GM21717 (cell line): ENCODE results near the gene GYG1.

Experiments
- ATAC-seq: cut with Tn5 transposase; IDR thresholded peaks from one replicate; pipeline ENCODE4 v1.9.1; 2021; ENCODE audit warnings: mild to moderate bottlenecking, moderate library complexity; ENCODE audit not compliant: unreplicated experiment

Gene GYG1

DNA sequence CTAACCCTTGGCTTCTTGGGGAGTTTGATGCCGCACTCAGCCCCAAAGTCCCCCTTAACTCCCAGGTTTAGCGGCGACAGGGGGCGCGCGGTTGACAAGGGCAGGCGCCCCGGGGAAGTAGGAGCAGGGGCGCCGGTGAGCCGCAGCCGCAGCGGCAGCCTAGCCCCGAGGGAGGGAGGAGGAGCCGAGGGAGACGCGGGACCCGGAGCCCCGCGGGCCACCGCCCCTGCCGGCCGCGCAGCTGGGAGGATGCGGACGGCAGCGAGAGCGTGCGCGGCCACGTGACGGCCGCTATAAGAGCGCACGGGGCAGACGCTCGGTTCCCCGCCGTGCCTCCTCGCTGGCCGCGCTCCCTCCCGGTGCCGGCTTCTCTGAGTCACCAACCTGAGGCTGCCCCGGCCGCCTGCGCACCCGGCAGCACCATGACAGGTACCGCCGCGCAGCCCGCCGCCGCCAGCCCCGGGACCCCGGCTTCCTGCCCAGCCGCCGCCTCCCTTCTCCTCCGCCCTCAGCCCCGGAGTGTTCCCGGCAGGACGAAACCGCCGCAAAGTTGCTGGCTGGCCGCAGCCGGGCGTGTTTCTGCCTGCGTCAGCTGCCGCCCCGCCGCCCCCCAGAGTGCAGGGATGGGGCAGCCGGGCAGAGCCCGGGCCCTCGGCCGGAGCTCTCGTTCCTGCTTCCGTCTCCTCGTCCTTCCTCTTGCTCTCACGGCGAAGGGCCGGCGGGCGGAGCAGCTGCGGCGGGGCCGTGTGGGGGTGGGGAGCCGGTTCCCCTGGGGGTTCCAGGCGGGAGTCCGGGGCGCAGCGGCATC, at the start of gene GYG1:
TSS of gene GYG1 (plus strand) at position 322 of the 808 bp plus-strand sequence. CDS start at position 423, 101 bp downstream.
- peak; percentile 88 for ATAC-seq

DNA sequence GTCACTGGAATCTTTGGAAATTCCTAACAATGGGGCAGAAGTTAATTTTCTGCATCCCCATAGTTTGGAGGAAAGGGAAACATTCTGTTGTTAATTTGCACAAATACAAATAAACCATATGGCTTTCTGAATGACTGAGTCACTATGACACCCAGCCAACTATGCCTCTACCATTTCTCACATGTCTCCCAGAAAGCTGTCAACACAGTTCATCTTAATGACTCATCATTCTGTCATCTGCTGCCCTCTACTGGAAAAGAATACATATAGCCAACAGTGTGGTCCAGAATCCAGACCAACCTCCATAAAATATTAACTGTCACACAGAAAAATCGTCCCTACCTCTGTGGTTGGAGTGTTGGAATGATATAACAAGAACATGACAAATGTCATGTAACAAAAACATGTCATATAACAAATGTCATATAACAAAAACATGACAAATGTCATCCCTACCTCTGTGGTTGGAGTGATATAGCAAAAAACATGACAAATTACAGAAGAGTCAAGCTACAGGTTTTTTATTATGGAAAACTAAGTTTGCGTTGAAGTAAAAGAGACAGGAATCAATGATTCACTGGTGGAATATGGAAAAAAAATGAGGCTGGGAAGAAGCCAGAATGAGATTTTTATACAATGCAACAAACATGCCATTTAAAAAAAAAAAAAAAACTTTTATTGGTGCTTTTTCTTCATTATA, 47.7 kb upstream of the GYG1 start:
- peak; percentile 99 for ATAC-seq

DNA sequence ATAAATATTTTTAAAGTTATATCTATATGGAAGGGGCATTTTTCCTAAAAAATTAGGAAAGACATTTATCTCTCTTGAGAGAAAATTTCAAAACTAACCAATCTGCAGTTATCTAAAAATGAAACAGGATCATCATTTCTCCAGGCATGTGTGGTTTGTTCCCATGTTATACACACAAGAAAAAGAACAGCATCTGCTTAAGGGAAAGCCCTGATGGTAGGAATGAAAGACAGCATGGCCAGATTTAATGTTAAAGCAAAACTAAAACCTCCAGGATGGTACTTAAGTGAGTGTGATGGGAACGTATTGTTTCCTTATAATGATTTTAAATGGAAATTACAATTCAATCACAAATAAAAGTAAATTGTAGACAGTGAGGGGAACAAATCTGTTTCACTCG, 46.2 kb upstream of the GYG1 start:
- no peak for ATAC-seq

DNA sequence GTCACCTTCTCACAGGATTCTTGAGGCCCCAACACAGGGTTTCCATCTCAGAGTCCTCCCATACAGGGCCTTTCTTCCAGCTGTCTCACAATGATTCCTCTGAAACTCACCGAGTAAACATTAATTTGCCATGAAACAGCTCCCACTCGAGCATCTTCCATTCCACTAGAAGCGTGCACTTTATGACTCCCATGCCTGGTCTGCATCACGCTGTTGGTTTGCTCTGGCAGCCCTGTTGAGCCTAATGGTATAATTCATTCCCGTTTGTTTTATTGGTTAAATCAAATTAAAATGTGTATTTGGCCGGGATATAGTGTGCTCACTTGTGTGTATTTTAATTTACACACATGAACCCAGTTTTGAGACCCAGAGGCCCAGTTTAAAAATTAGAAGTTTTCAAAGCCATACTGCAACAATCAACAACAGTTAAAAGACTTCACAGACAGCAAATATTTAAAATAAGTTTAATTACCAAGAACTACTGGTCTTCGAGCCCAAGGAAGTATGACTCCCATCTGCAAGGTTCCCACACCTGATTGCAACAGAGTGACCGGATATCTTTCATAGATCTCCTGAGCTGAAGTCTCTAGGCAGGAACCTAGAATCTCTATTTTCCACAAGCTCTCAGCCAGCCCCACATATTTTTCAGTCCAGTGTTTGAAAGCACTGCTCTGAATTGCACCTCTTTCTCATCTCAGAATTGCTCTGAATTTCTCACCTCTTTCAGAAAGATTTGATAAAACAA, 42.3 kb upstream of the GYG1 start:
- ATAC-seq, result no peak

DNA sequence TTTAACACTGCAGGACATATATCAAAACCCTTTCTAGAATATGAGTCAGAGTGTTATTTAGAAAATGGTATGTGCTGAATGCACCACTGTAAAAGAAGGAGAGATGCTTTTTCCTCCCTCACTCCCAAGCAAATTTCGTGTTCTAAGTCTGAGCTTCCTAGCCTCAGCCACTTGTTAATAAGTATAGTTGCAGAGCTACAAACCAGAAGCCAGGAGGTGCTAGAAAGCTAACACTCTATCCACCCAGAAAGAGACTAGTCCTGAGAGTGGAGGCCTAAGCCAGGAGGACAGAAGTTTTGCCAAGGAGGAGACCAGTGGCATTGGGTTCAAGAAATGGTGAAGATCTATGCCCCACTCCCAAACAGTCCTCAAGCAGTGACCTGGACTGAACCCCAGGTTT, 40.5 kb upstream of the GYG1 start:
- ATAC-seq, result no peak

DNA sequence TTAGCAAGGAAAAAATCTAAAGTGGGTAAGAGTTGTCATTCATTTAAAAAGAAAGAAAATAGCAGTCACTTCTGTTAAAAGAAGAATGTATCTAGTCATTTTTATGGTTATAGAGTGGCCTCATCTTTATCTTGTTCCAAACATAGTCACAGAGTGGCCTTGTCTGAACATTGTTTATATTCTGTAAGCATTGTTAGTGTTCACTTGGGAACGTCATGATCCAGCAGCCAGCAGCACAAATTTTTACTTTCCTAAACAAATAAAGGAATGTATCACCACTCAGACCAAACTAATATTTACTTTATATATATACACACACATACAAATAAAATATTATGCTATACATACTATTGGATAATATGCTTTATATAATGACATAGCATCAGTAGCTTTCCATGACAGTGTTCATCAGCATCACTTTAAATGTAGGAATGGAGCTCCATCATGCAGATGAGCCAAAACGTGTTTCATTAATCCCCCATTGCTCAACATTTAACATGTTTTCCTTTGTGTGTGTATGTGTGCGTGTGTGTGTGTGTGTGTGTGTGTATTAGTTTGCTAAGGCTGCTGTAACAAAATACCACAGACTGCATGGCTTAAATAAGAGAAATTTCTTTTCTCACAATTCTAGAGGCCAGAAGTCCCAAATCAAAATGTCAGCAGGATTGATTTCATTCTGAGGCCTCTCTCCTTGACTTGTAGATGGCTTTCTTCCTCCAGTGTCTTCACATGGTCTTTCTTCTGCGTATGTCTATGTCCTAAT, 39.6 kb upstream of the GYG1 start:
- no peak for ATAC-seq

DNA sequence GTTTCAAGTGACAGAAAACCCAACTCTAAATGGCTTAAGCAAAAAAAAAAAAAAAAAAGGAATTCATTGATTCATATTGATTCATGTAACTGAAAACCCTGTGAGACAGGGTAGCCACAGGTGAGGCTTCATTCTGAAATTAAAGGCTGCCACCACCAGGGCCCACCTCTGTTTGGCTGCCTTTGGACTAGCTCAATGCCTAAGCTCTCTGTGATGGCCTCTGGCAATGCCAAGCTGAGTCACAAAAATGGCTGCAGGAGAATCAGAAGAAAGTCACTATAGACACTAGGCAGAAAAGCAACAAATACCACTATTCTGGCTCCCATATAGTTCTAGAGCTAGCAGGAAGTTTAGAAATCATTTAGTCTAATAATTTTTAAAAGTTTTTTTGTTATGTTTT, 38.2 kb upstream of the GYG1 start:
- ATAC-seq, result no peak

DNA sequence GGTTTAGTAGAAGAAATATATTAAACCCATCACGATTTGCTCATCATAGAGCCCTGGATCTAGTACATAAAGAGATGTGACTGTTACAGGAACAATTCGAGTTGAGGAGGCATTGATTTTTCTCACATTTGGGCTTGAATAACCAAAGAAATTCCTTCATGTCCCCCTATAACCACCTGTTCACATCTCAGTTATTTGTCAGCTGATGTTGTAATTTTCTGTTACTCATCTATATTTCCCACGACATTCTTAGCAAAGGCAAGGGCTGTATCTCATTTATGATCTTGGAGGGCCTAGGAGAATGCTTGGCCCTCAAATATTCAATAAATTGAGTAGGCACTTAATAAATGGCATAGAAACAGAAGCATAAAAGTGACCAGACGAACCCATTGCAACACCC, 36.4 kb upstream of the GYG1 start:
- ATAC-seq, result no peak

DNA sequence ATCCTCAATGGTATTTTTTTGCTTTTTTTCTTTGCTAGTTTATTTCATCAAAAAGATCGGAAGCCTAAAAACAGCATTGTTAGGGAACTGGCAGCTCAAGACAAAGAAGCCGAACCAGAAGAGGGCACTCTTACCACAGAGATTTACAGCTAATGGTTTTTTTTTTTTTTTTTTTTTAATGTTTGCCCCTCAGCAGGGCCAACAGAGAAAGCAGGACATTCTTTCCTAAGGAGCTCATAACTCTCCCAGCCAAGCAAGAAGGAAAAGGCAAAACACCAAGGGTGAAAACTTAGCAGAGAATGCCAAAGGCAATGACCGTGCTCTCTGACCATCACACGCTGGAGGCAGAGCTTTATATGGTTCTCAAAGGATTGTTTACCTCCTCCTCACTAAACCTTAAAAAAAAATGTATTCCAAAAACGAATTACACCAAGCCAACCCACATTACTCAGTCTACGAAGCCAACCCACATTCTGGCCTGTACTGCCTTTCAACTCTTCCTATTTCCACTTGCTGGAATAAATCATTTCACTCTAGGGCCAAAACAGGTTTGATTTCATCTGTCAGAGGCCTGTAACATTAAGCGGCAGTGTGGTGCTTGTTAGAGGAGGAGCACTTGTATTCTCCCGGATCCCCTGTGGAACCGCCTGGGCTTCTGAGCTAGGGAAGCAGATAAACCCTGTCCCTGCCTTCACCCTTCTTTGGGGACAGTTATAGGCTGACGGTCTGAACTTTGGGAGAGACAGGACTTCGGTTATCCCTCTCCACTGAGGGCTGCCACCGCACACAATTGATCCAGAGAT, 35.6 kb upstream of the GYG1 start:
- ATAC-seq, result no peak

DNA sequence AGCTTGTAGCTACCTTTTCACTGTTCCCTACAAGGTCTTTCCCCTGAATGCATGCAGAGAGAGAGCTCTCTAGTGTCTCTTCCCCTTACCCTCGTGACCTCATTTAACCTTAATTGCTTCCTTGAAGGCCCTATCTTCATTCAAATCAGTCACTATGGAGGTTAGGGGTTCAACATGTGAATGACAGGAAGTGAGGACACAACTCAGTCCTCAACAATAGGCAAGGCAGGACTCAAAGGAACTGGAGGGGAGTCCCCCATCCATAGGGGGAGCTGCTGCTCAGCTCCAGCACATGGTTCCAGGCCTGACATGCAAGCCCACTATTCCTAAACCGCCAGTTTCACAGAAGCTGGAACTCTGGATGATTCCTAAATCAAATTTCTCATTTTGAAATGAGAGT, 33.8 kb upstream of the GYG1 start:
- no peak for ATAC-seq

DNA sequence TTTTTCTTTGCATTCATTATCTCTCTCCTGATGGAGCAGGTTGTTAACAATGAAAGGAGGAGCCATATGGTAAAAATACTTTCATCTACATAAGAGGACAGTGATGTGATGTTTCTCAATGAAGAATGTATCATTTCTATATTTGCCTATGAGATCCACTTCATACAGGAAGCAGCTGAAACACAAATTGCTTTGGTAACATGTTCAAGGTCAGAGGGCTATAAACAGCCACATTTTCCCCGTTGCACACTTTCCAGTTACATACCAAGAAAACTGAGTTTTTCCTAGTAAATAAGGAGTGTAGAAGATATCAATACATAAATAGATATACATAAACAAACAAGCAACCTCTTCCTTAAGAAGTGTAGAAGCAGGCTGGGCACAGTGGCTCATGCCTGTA, 32.6 kb upstream of the GYG1 start:
- no peak for ATAC-seq

DNA sequence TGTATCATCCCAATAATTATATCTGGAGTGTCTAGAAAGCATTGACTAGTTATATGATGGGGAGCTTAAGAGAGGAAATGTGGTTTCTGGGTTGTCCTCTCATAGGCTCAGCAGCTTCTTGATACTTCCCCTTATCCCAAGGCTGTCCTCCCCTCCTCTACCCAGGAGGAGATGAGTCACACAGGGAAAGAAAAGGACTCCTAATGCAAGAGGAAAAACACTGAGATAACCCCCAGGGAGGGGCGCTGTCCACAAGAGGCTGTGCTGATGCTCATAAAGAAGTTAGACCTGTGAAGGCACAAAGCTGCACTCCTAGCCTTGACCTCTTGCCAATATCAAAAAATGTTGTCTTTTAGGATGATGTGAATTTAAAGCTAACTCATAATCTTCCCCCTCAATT, 28.8 kb upstream of the GYG1 start:
- ATAC-seq, result no peak

DNA sequence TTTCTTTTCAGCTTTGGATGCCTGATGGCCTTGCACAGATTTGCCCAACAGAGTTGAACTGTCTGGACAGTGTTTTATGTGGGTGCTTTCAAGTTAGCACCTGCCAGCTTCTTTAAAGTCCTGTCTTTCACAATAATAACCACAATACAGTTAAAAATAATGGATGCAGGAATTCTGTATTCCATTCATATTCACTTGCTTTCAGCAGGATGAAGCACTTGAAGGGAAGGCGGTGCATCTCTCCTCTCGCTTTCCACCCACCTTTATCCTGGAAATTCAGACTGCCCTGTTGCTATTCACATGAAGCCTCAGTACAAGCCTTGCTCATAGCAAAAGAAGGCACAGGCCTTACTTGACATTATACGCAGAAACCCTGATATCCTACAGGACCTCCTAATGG, 26.5 kb upstream of the GYG1 start:
- no peak for ATAC-seq

DNA sequence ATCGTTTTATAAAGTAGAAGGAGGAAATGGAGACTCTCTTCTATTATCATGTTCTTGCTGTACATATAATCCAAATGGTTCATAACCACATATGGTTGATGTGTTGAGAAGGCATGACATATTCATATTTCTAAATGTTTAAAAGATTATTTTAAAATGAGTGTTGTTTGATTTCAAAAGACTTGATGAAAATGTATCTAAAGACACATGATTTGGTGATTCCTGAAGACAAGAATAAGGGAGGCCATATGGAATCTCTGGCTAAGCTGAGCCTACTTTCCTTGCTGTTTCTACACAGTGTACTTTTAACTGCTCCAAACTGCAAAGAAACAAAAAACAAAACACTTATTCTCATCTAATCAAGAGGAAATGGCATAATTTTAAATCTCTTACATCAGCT, 23.0 kb upstream of the GYG1 start:
- no peak for ATAC-seq

DNA sequence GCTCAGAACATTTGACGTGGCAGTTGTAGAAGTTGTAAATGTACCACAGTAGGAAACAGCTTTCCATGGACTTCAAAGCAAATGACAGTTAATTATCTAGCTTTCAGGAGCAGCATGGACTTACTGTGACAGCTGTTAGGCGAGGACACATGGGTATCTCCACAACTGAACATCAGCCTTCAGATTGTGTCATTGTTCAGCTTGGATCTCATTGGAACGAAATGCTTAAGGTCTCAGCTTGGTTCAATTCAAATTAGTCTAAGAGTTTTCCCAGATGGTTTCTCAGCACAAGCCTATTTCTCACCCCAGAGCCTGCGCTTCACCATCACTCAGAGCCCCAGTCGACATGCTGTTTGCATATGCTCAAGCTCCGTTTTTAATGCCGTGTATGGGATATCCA, 21.1 kb upstream of the GYG1 start:
- ATAC-seq, result no peak

DNA sequence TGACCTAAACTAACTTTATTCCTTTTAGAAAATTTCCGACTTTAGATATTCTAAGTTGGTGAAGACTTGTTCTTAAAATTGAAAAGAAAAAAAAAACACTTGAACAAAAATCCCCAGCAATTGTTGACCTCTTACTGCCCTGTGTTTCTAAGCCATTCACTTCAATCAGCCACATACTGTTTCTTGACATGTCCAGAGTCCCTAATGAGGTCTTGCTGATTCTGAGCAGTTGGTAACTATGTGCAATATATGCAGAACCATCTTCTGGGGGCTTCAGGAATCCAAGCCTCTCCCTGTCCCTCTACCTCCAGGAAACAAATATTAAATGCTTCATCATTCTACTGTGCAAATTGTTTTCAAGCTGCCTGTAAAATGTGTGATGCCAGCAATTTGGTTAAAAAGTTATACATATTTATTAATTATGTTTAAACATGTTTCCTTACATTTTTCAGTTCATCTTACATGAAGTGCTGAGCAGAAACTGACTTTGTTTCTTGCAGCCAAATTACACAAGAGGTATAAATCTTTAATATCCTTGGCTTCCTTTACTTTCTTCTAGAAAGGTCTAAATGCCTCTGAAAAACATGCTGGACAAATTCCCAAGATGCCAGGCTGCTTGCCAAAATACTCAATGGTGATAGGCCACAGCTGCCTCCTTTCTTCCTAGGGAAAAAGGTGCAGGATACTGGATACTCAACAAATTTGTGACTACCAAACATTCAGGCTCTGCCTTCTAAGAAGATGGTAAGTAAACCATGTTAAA, 19.8 kb upstream of the GYG1 start:
- no peak for ATAC-seq

DNA sequence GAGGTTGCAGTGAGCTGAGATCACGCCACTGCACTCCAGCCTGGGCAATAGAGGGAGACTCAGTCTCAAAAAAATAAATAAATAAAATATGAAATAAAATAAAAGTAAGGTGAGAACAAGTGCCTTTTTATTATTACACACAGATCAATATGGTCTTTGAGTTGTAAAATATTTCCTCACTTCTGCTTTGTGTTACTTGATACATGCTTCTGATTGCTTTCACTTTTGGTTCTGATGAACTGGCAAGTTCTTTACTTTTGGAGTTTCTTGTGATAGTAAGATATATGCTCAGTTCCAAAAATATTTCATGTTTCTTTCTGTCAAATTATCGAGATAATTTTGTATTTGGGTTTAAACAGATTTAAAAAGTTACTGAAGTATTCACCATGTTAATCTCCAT, 16.6 kb upstream of the GYG1 start:
- ATAC-seq, result peak; percentile 87

DNA sequence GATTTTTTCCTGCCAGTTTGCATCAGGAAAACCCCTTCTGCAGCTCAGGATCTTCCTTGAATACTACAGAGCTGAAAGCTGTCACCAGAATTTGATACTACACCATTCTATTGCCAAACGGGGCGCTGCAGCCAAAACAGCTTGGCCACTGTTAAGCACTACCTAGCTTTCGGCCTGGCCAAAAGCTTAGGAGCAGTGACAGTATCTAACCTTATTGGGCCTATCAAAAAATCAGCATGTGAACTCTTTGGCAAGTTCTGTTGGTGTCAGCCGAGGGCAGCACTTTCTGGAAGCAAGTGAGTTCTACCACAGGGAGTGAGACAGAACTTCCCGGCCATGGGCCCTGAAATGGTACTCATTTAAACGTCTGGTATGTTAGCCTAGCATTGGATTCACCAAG, 16.1 kb upstream of the GYG1 start:
- ATAC-seq, result no peak

DNA sequence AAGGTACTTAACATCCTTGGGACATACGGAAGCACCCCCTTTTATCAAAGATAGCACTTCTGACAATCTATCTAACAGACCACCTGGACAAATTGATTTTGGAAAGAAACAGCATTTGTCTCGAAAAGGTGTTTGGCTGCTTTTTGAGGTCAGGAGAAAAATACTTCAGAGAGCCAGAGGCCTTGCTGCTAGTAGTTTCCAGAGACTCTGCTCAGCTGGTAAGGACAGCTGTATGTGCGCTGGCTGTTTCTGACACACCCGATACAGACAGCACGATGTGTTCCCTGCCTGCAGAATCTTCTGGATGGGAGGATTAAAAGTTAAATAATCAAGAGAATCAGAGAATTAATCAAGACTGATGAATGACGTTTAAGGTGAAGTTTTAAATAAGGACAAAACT, 15.6 kb upstream of the GYG1 start:
- no peak for ATAC-seq

DNA sequence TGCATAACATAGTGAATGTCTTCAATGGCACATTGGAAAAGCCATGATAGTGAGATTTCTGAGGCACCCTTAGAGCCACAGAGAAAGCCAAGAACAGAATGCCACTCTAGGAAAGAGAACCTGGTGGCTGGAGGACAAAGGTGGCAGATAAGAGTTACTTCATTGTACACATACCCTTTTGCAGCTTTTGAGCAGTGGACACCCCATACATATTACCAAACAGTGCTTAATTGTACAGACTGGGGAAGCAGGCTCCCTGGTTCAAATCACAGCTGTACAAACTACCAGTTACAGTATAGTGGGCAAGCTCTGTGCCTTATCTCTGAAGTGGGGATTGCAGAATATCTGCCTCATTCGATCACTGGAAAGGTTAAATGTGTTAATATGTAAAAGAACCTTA, 10.1 kb upstream of the GYG1 start:
- no peak for ATAC-seq
